ENCODE measurements around the gene PSME4. TPM values are rescaled to one million over a fixed set of nuclear protein-coding genes. Genes with fewer than 3 reads are reported as not detected.

PSME4 gene
- total RNA-seq, 1 donor = 81.6 TPM

GRCh38 chr2:53907582-53907981, 63.2 kb downstream of the PSME4 start:
- no peak overlapping the region for H3K4me3 ChIP-seq (ENCODE audit: low read depth, low read length)
- TF ChIP-seq, protein P1, sequence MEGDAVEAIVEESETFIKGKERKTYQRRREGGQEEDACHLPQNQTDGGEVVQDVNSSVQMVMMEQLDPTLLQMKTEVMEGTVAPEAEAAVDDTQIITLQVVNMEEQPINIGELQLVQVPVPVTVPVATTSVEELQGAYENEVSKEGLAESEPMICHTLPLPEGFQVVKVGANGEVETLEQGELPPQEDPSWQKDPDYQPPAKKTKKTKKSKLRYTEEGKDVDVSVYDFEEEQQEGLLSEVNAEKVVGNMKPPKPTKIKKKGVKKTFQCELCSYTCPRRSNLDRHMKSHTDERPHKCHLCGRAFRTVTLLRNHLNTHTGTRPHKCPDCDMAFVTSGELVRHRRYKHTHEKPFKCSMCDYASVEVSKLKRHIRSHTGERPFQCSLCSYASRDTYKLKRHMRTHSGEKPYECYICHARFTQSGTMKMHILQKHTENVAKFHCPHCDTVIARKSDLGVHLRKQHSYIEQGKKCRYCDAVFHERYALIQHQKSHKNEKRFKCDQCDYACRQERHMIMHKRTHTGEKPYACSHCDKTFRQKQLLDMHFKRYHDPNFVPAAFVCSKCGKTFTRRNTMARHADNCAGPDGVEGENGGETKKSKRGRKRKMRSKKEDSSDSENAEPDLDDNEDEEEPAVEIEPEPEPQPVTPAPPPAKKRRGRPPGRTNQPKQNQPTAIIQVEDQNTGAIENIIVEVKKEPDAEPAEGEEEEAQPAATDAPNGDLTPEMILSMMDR (IDR thresholded peaks at IDR 0.05; ENCODE audit: insufficient read depth, low read depth, low read length) = no peak
- DNase-seq (ENCODE audit: low read depth) = no peak

DNA sequence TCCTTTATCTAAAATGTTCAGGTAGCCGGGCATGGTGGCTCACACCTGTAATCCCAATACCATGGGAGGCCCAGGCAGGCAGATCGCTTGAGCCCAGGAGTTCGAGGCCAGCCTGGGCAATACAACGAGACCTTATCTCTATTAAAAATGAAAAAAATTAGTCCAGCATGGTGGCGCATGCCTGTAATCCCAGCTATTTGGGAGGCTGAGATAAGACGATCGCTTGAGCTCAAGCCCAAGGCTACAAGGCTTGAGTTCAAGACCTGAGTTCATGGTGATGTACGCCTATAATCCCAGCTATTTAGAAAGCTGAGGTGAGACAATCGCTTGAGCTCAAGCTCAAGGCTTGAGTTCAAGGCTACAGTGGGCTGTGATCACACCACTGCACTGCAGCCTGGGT, 65.4 kb downstream of the PSME4 start:
- TF ChIP-seq, protein P1 (IDR thresholded peaks at IDR 0.05; ENCODE audit: insufficient read depth, low read depth, low read length) = no peak
- no peak overlapping the region for H3K4me3 ChIP-seq (ENCODE audit: low read depth, low read length)
- DNase-seq (ENCODE audit: low read depth) = no peak

DNA sequence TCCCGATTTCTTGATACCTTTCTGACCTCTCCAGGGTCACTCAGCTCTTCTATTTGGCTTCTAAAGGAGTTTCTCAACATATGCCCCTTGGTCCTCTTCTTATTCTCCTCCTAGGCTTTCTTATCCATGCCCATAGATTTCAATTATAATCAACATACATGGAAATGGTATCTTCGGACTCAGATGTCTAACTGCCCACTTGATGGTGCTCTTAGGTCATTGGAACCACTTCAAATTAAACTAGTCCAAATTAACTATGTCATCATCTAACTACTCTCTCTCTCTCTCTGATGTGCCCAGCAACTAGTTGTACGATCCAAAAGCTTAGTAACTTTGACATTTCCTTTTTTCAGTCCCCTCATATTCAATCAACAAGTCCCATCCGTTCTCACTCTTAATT, 67.8 kb downstream of the PSME4 start:
- no peak for DNase-seq (ENCODE audit: low read depth)
- no peak overlapping the region for H3K4me3 ChIP-seq (ENCODE audit: low read depth, low read length)
- TF ChIP-seq, protein P1 (IDR thresholded peaks at IDR 0.05; ENCODE audit: insufficient read depth, low read depth, low read length) = no peak

- TF ChIP-seq, protein P1 (IDR thresholded peaks at IDR 0.05; ENCODE audit: insufficient read depth, low read depth, low read length) = no peak
- H3K4me3 ChIP-seq (ENCODE audit: low read depth, low read length) = no peak overlapping the region
These were observed 69.6 kb downstream of the PSME4 start for GRCh38 chr2:53901192-53901591.

DNA sequence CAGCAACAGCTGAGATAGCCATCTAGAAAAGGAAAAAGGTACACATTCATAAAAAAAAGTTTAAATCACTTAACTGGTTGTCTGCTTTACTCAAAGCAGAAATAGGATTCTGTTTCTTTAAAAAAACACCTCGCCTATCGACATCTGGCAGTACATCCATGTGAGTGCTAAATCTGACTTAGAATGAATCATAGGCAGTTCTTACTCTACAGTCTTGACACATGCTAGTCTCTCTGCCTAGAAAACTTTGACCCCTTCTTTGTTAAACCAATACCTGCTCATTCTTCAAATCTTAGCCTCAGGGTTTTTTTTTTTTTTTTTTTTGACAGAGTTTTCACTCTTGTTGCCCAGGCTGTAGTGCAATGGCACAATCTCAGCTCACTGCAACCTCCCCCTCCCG, 73.9 kb downstream of the PSME4 start:
- DNase-seq (ENCODE audit: low read depth) = peak; percentile 25
- H3K4me3 ChIP-seq (ENCODE audit: low read depth, low read length) = no peak overlapping the region
- TF ChIP-seq, protein P1 (IDR thresholded peaks at IDR 0.05; ENCODE audit: insufficient read depth, low read depth, low read length) = no peak

More at GRCh38 chr2:53901192-53901591, 69.6 kb downstream of the PSME4 start:
- no peak for DNase-seq (ENCODE audit: low read depth)

GRCh38 chr2:53886406-53887280, 84.2 kb downstream of the PSME4 start:
- H3K4me3 ChIP-seq (ENCODE audit: low read depth, low read length) = no peak overlapping the region
- TF ChIP-seq, protein P1 (IDR thresholded peaks at IDR 0.05; ENCODE audit: insufficient read depth, low read depth, low read length) = no peak
- no peak for DNase-seq (ENCODE audit: low read depth)
